DND-41 (cell line): ENCODE results near the gene BLCAP.
A peak's percentile ranks its signal among the peaks of the same experiment; 100 is the strongest.

Experiments used
- CTCF ChIP-seq: IDR thresholded peaks from 2 replicates; pipeline ENCODE4 v1.5.1; 2012; ENCODE audit warnings: borderline replicate concordance, low read length, moderate library complexity, mild to moderate bottlenecking; ENCODE audit not compliant: poor library complexity, severe bottlenecking; ENCODE audit errors: extremely low read depth
- EZH2 ChIP-seq: IDR thresholded peaks from 3 replicates; pipeline ENCODE4 v1.6.1; 2012; ENCODE audit warnings: borderline replicate concordance, low read depth, mild to moderate bottlenecking, moderate library complexity, low read length, inconsistent platforms; ENCODE audit not compliant: severe bottlenecking

DNA sequence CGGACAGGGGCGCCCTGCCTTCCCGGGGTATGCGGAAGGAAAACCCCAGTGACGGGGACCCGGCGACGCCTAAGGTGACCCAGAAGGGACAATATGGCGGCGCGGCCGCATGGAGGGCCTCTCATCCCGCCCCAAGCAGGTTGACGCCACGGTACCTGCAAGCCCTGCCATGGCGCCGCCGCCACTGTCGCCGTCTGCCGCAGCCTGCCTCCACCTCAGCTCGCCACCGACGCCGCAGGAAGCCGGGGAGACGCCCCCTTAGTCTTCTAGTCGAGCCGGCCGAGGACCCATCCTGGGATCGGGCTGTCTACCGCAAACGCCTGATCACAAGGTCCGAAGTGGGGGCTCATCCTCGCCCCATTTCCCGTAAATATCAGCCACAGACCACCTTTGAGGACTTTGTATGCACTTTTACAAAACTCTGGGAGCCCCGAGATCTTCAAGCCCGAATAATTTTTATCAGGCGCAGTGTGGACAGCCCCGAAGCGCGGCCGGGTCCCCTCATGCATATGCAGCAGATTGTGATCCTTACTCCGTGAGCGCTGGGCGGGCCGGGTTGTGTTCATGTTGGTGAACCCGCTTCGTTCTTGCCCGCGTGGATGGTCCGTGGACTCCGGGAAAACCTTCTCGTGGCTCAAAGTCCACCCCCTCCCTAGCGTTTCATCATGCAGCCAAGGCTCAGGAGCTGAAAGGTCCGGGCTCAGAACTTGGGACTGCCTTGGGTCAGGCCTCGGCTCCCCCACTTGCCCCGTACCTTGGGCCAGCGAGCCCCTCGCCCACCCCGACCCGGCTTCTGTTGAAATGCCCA is at the start of gene BLCAP:
- peak; percentile 4 for TF ChIP-seq CTCF
- TF ChIP-seq EZH2 = no peak
